GM12864 (cell line): Measurements from ENCODE around the gene KLHL35.
"Not testable (repeated sequence)": the region's sequence is repeated elsewhere in the genome, so short reads cannot be mapped to it uniquely, and the experiment has no call there.

Source experiments
- DNase-seq: peaks from one replicate; pipeline ENCODE4 v3.0.0-alpha.2; 2011; ENCODE audit warnings: low read depth
- H3K4me3 ChIP-seq: 2 replicates; pipeline ENCODE4 v1.5.1; 2011; ENCODE audit warnings: mild to moderate bottlenecking, low read depth, low read length, control low read depth
- TF ChIP-seq, protein P1 (sequence below): IDR thresholded peaks from 2 replicates; pipeline ENCODE4 v1.5.1; 2011; ENCODE audit warnings: low read depth, mild to moderate bottlenecking, moderate library complexity, low read length, control low read depth, inconsistent platforms; ENCODE audit errors: missing control alignments

The KLHL35 gene

DNA sequence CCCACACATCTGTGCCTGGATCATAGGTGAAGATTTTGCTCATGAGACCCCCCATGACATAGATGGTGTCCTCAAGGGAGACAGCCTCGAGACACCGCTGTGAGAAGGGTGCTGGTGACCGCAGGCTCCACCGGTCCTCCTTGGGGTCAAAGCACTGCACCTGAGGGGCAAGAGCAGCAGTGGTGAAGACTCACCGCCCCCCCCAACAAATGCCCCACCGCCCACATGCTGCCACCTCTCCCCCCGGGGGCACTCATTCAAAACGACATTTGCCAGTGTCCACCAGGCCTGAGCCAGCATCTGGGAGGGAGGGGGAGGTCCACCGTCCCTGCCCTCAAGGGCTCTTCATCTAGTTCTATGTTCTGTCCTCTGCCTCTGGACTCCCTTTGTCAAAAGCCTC lies 9.3 kb downstream of the KLHL35 start:
- no peak for DNase-seq
- TF ChIP-seq, protein P1, sequence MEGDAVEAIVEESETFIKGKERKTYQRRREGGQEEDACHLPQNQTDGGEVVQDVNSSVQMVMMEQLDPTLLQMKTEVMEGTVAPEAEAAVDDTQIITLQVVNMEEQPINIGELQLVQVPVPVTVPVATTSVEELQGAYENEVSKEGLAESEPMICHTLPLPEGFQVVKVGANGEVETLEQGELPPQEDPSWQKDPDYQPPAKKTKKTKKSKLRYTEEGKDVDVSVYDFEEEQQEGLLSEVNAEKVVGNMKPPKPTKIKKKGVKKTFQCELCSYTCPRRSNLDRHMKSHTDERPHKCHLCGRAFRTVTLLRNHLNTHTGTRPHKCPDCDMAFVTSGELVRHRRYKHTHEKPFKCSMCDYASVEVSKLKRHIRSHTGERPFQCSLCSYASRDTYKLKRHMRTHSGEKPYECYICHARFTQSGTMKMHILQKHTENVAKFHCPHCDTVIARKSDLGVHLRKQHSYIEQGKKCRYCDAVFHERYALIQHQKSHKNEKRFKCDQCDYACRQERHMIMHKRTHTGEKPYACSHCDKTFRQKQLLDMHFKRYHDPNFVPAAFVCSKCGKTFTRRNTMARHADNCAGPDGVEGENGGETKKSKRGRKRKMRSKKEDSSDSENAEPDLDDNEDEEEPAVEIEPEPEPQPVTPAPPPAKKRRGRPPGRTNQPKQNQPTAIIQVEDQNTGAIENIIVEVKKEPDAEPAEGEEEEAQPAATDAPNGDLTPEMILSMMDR = no peak
- H3K4me3 ChIP-seq = no peak overlapping the region

DNA sequence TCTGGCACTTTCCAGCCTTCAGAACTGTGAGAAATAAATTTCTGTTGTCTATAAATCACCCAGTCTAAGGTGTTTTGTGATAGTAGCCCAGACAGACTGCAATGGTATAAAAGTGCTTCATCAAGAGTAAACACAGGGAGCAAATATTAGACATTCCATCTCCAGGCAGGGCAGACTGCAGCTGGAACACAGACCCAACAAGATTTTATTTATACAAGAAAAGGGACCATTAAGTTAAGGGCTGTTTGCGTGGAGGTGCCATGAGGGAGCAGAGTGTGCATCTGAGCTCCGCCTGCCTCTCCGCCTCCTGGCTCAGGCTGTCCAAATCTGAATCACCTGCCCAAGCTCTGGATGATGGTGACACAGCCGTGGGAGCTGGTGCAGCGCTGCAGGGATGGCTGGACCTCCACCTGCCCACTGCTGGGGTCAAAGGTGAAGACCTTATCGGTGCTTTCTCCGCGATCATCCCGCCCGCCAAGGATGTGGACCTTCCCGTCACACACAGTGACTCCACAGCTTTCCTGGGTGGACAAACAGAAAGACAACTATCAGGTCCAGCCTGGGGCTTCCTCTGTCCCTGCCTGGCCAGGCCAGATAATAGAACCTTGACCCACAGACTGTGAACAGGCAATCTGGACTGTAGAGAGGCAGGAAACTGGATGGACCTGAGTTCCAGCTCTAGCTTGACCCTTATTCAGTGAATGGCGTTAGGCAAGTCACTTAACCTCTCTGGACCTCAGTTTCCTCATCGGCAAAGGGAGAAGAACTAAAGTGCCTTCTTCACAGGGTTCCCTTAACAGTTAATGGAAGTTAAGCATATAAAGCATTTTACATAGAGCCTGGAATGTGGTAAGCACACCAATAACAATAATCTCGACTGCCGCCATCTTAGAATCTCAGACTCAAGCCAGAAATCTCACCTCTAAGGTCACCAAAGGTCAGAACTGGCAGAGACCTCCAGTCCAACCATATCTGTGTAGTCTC lies 10.5 kb downstream of the KLHL35 start:
- H3K4me3 ChIP-seq = no peak overlapping the region
- TF ChIP-seq, protein P1 = no peak
- DNase-seq = no peak

DNA sequence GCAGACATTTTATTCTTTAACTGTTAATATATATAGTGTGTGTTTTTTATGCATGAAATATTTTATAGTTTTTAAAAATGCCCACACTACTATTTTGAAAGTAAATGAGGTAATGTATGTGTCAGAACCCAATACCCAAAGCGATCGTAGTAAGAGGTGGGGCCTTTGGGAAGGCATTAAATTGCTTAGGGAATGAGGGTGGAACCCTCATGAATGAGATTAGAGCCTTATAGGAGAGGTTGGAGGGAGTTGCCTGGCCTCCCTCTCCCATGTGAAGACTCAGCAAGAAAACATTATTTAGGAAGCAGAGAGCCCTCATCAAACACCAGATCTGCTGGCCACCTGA lies 11.1 kb downstream of the KLHL35 start:
- DNase-seq = no peak
- H3K4me3 ChIP-seq = no peak overlapping the region
- TF ChIP-seq, protein P1 = no peak

DNA sequence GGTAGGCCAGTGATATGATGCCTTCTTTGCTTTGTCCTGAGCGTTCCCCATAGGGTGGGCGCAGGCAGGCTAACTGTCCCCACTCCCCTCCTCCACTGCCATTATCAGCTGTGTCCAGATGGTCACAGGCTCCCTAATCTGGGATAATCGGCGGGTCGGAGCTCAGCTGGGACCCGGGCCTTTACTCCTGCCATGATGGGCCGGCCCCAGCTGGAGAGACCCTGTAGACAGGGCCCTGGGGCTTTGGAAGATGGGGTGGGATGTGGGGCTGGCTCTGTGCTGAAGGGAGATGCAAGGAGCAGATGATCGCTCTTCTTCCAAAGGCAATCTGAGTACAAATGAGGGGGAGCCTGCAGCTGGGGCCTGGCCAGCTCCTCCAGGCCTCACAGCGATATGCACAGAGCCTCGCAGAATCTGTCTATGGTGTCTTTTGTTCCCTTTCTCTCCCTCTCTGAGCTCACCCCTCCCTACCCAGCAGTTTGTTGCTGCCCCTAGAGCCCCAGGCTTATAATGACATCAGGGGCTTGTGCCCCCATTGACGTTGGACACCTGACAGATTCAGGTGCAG lies 11.9 kb downstream of the KLHL35 start:
- H3K4me3 ChIP-seq = no peak overlapping the region
- TF ChIP-seq, protein P1 = no peak
- no peak for DNase-seq

DNA sequence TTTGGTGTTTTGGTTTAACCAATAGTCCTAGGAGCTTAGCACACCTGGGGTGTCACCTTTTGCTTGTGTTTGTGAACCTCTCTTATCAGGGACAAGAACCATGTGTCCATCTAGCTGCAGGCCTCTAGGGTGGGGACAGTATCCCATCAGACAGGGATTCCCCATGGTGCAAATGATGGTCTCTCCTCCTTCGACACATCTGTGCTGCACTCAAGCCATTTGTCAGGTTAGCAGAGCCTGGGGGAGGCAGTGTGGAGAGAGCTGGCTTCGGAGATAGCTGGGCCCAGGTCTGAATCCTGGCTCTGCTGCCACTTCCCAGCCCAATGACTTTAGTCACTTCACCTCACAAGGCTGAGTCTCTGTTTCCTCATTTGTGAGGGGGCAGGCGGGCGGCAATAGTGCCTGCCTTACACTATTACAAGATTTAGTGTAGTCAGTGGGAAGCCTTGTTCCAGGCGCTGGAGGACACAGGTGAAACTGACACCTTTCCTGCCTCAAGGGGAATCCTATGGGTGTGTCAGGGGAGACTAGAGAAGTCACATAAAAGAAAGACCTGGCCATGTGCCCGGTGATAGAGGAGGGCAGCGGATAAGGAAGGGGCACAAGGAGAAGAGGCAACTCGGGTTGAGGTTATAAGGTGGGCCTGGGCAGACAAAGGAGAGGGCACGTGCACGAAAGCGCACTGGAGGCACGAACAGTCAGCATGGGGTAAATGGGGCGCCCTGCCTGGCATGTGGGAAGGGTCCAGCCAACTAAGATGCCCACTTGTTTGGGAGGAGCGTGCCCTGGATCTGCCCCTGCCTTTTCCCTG lies 12.6 kb downstream of the KLHL35 start:
- TF ChIP-seq, protein P1 = no peak
- DNase-seq = no peak
- no peak overlapping the region for H3K4me3 ChIP-seq

DNA sequence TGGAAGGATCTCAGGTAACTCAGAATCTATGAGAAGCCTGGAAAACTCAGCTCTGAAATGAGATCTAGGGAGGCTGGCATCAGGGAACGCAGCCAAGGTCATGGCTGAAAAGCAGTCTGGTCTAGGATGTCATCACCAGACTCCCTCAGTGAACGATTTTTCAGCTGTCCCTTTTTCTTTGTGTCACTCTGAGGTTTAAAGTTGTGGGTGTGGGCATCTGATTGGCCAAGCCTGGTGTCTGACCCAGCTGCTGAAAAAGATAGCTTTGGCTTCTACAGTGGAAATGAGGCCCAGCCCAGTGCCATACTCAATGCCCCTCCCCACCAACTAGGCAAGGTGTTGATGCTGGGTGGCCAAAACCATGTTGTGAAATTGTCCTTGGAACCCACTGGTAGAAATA lies 19.1 kb downstream of the KLHL35 start:
- no peak for DNase-seq

DNA sequence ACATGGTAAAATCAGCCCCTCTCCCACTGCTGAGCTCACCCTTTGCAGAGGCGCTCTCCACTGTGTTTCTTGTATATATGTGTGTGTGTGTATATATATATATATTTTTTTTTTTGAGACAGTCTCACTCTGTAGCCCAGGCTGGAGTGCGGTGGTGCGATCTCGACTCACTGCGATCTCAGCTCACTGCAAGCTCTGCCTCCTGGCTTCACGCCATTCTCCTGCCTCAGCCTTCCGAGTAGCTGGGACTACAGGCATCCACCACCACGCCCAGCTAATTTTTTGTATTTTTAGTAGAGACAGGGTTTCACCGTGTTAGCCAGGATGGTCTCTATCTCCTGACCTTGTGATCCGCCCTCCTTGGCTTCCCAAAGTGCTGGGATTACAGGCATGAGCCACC lies 19.9 kb downstream of the KLHL35 start:
- DNase-seq, H3K4me3 ChIP-seq: not testable (repeated sequence)

More for the DNA sequence above, 19.1 kb downstream of the KLHL35 start:
- TF ChIP-seq, protein P1 = no peak
- H3K4me3 ChIP-seq = no peak overlapping the region

DNA sequence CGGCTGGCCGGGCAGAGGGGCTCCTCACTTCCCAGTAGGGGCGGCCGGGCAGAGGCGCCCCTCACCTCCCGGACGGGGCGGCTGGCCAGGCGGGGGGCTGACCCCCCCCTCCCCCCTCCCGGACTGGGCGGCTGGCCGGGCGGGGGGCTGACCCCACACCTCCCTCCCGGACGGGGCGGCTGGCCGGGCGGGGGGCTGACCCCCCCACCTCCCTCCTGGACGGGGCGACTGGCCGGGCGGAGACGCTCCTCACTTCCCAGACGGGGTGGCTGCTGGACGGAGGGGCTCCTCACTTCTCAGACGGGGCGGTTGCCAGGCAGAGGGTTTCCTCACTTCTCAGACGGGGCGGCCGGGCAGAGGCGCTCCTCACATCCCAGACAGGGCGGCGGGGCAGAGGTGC lies 23.0 kb downstream of the KLHL35 start:
- not testable (repeated sequence) for DNase-seq

More for the DNA sequence above, 23.0 kb downstream of the KLHL35 start:
- H3K4me3 ChIP-seq = not testable (repeated sequence)
